Measurements from ENCODE around the gene ARFGEF3.

ARFGEF3 gene

DNA sequence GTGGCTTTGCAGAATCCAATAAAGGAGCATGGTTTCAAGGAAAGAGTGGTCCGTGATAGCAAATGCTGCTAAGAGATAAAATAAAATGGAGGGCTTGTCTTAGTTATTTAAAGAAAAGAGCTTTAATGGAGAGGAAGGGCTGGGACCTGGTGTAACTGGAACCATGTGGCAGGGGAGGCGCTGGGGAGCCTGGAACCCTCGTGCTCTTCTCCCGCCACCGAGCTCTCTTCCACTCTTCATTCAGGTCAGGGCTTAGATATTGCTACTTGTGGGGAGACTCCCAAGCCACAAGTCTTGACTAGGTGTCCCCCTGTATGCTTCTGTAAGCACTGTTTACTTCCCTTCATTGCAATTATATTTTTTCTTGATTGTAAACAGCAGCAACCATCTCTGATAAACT, 15.2 kb upstream of the ARFGEF3 start:
- no peak for TF ChIP-seq ZFX (IDR thresholded peaks at IDR 0.05)
- TF ChIP-seq, protein P1, sequence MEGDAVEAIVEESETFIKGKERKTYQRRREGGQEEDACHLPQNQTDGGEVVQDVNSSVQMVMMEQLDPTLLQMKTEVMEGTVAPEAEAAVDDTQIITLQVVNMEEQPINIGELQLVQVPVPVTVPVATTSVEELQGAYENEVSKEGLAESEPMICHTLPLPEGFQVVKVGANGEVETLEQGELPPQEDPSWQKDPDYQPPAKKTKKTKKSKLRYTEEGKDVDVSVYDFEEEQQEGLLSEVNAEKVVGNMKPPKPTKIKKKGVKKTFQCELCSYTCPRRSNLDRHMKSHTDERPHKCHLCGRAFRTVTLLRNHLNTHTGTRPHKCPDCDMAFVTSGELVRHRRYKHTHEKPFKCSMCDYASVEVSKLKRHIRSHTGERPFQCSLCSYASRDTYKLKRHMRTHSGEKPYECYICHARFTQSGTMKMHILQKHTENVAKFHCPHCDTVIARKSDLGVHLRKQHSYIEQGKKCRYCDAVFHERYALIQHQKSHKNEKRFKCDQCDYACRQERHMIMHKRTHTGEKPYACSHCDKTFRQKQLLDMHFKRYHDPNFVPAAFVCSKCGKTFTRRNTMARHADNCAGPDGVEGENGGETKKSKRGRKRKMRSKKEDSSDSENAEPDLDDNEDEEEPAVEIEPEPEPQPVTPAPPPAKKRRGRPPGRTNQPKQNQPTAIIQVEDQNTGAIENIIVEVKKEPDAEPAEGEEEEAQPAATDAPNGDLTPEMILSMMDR (conservative IDR thresholded peaks at IDR 0.05): no peak
- no peak overlapping the region for H3K27ac ChIP-seq

DNA sequence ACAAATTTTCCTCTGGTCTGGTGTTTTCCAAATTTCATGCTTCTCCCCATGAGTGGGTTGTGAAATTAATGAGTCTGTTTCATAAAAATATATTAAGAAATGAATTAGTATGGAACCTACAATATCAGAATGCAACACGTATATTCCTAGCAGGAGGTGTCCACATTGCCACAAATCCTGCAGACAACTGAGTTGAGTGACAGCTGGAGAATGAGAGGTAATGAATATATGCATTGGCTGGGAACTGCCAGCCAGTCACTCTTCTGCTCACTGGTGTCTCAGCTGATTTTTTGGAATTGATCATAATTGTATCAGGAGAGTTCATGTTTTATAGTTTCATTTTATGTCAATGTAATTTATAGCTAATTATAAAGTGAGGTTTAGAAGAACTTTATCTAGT, 6.3 kb upstream of the ARFGEF3 start:
- H3K27ac ChIP-seq: no peak overlapping the region
- TF ChIP-seq, protein P1 (conservative IDR thresholded peaks at IDR 0.05): no peak
- no peak for TF ChIP-seq ZFX (IDR thresholded peaks at IDR 0.05)

DNA sequence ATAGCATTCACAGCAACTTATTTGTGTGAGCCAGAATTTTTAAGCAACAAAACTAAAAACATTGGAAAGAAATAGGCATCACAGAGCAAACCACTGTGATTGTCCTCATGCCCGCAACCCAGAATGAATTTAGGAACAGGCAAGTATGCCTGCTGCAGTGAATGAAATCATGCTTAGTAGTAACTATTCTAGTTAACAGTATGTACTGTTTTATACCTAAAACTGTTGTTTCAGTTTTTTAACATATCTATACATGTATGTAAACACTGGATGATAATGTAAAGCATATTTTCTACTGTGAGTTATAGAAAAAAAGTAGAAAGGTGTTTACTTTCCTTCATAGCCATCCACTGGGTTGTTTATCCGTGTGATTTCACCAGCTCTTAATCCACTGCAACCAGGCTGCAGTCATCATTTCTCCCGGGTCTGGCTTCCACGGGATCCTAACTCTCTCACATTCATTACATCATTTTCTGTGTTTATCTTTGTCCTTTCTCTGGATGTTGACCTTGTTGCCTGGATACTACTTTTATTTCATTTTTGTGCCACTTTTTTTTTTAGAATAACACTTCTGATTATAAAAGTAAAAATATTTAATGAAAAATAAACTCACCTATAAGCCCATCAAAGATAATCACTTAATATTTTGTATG, 3.6 kb upstream of the ARFGEF3 start:
- no peak overlapping the region for H3K27ac ChIP-seq
- TF ChIP-seq, protein P1 (conservative IDR thresholded peaks at IDR 0.05): no peak
- TF ChIP-seq ZFX (IDR thresholded peaks at IDR 0.05): no peak

DNA sequence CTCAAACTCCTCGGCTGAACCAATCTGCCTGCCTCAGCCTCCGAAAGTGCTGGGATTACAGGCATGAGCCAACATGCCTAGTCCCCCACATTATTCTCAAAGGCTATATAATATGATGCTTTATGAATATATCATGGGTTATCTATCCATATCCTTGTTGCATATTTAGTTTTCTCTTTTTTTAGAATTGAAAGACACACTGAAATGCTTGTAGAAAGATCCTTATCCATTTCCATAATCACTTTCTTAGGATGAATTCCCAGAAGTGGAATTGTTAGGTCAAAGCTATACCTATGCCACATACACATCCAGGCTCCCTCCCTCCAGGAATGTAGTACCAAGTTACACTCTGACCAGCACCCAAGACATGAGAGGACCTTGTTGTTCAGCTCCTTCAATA, 2.5 kb upstream of the ARFGEF3 start:
- H3K27ac ChIP-seq: no peak overlapping the region

DNA sequence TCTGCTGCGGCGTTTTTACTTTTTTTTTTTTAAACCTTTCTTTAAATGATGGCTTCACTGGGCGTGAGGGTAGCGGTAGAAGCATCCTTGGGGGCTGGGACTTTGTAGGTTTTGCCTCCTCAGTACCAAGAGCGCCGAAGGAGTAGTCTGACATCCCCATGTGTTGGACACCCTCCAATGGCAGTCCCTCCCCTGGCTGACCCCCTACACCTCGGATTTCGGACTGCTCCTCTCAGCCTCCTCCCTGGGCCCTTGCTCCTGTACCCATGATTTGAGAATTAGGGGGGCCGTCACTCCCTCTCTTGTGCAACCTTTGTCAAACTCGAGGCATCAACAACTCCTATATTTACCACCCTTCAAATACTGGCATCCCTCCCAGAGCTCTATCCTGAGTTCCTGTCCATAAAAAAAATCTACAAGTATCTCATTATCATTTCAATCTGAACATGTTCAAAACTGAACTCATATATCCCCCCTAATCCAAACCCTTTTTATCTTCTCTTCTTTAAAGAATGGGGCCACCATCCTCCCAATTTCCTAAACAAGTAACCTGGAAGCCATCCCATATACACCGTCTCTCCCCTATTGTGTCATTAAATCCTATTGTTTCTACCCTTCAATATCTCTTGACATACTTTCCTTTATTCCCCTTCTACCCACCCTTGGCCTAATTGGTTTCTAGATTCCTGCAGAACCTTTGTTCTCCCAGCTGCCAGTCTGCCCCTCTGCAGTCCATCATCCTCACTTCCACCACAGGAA, 1.2 kb upstream of the ARFGEF3 start:
- peak overlapping the region; percentile 99 for H3K27ac ChIP-seq
- TF ChIP-seq, protein P1 (conservative IDR thresholded peaks at IDR 0.05): no peak
- no peak for TF ChIP-seq ZFX (IDR thresholded peaks at IDR 0.05)

More for the DNA sequence above, 2.5 kb upstream of the ARFGEF3 start:
- no peak for TF ChIP-seq ZFX (IDR thresholded peaks at IDR 0.05)
- TF ChIP-seq, protein P1 (conservative IDR thresholded peaks at IDR 0.05): no peak

DNA sequence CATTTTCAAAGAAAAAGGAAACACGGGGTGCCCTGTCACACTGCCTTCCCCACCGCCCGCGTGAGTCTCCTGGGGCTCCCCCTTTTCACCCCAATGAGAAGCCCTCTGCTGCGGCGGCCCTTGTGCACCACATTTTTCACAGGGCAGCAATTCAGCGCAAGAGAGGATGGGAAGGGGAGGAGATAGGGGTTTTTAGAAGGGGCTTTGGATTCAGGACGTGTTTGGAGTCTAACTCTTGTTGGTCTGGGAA, 726 bp upstream of the ARFGEF3 start:
- TF ChIP-seq ZFX (IDR thresholded peaks at IDR 0.05): no peak
- TF ChIP-seq, protein P1 (conservative IDR thresholded peaks at IDR 0.05): no peak
- H3K27ac ChIP-seq: peak overlapping the region; percentile 99

DNA sequence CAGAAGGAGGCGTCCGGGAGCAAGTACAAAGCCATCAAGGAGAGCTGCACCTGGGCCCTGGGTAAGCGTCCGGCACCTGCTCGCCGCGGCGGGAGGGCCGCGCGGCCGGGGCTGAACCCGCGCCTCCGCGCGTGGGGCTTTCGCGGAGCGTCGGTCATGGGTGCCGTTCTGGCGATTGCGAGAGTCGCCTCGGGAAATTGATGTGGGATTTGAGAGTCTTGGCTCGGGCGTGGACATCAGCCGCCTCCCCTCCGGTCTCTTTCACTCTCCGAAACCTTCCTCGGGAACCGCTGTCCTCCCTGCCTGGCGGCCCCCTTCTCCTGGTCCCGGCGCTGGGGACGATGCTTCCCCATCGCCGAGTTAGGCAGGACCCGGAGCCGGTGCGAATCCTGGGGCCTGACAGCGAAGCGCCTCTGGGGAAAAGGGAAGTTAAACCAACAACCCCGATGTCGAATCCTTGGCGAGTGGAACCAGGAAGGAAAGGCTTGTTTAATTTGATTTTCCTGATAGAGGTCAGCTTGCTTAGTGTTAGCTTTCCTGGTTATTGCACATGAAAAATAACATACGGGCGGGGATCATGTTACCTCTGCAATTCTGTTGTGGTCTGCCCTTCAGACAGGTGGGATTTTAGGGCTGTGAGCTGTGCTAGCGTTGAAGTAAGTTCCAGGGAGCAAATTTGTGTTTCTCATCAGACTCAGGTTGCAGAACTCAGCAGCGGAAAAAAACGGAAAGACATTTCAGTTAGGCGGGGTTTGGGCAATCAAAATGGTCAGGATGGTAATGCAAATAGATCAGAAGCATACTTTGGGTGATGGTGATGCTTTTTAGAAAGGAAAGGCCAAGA, 594 bp downstream of the ARFGEF3 start:
- TF ChIP-seq, protein P1 (conservative IDR thresholded peaks at IDR 0.05): no peak; the same call in 1 of the 2 replicates
- TF ChIP-seq ZFX (IDR thresholded peaks at IDR 0.05): no peak; the same call in none of the 2 replicates
- H3K27ac ChIP-seq: peak overlapping the region; percentile 99

All from C4-2B (cell line).